RWPE1 (cell line): ENCODE results near the gene DCST1.
A peak's percentile ranks its signal among the peaks of the same experiment; 100 is the strongest.

Source experiments
- CTCF ChIA-PET: fragments of 350-600 bp; sonication (Branson Sonifier 250); formaldehyde crosslinking; extraction: SDS; loops from one replicate; lab custom pipeline; 2021; lab: Yijun Ruan, JAX
- POLR2A ChIA-PET: fragments of 400-600 bp; formaldehyde crosslinking; extraction: SDS; loops from one replicate; lab custom pipeline; 2020; ENCODE audit warnings: antibody characterized with exemption; ENCODE audit not compliant: low non-redundant PET; lab: Yijun Ruan, JAX
- DNase-seq: peaks from one replicate; pipeline ENCODE4 v3.0.0; 2012; ENCODE audit warnings: low spot score
- H3K27ac ChIP-seq: fragments of 450-650 bp; 2 replicates; pipeline ENCODE4 v1.5.1; 2017
- CTCF ChIP-seq: fragments of 450-650 bp; conservative IDR thresholded peaks from 2 replicates; pipeline ENCODE4 v1.5.1; 2017; ENCODE audit warnings: low read depth, mild to moderate bottlenecking

The DCST1 gene

DNA sequence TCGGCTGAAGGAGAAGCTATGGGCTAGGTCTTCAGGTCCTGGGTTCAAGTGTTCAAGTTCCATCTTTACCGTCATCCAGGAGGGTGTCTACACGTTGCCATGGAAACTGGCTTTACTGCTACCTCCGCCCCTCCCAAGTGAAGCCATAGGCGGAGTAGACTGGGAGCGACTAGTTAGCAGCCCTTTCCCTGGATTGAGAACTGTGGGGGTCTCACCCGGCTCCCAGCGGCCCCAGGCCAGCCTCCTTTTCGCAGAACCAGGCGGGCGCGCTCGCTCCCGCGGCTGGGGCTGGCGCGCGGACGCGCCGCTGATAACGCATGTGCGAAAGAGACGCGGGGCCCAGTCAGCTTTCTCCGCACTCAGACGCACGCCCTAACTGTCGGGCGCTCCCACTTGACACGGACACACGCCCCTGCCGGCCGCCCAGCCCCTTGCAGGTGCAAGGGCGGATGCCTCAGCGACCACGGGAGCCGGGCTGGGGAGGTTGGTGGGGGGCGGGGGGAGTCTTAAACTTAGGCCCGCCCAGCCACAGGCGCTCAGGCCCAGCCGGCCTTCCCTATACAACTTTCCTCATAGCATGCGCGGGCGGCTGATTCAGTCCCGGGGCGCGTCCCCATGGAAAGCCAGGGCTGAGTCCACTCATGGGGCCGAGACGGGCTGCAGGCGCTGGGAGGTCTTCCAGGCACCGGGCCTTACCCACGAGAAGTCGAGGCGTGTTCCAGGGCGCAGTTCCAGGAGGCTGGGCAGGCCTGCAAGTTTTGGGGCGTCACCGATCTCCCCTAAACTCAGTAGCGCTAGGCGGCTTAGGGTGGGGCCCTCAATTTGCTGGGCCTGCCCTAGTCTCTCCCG lies 37.3 kb downstream of the DCST1 start:
- ChIA-PET POLR2A (interaction anchor here (1.1 kb wide), 1 partner anchor 8 kb away, joined by 3 read pairs; the partner anchor contains the start of gene EFNA3), CTCF (interaction anchor here (0.6 to 1.9 kb wide), 5 partner anchors 9 to 91 kb away, joined by 3 to 6 read pairs (median 4); no protein-coding TSS in a partner anchor)
- peak; percentile 57 for DNase-seq
- peak; percentile 47 for TF ChIP-seq CTCF
- H3K27ac ChIP-seq: peak overlapping the region; percentile 85

DNA sequence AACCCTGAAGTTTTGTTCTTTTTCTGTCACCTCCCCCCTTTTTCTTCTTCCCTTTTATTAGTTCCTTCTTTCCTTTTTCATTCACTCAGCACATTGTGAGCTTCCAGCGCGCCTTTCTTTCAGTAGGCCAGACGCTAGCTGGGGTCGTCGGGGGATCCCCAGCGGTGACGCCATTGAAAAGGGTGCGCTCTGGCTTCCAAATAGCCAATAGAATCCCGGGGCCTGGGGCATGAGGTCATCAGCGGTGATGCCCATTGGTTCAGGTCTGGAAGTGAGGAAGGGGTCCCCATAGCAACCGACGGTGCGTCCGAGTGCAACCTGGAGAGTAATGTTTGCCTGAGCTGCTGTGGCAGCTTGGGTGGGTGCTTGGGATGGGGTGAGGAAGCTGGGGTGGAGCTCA lies 38.1 kb downstream of the DCST1 start:
- POLR2A ChIA-PET: no interaction called here
- CTCF ChIA-PET: interaction anchor here (0.6 to 1.2 kb wide), 4 partner anchors 11 to 465 kb away, joined by 3 to 4 read pairs (median 4); no protein-coding TSS in a partner anchor
- no peak for TF ChIP-seq CTCF
- no peak for DNase-seq
- H3K27ac ChIP-seq: peak overlapping the region; percentile 85

- DNase-seq: no peak
- no peak for TF ChIP-seq CTCF
- POLR2A ChIA-PET: no interaction called here
- CTCF ChIA-PET: interaction anchor here (0.9 to 1.2 kb wide), 4 partner anchors 12 to 27 kb away, joined by 3 to 4 read pairs (median 3); no protein-coding TSS in a partner anchor
- H3K27ac ChIP-seq: peak overlapping the region; percentile 85
Measured at GRCh38 chr1:155072531-155073289, 39.1 kb downstream of the DCST1 start.

- POLR2A ChIA-PET: no interaction called here
Measured at GRCh38 chr1:155073377-155074242, 40.0 kb downstream of the DCST1 start.

GRCh38 chr1:155075535-155075934 lies 41.9 kb downstream of the DCST1 start:
- no peak for DNase-seq
- CTCF ChIA-PET: interaction anchor here (0.9 kb wide), 1 partner anchor 10 kb away, joined by 4 read pairs; no protein-coding TSS in a partner anchor
- POLR2A ChIA-PET: no interaction called here
- TF ChIP-seq CTCF: no peak
- peak overlapping the region; percentile 10; the same call in 1 of the 2 replicates for H3K27ac ChIP-seq

More at GRCh38 chr1:155073377-155074242, 40.0 kb downstream of the DCST1 start:
- no peak for TF ChIP-seq CTCF
- no peak for DNase-seq
- CTCF ChIA-PET: interaction anchor here (1.1 kb wide), 1 partner anchor 12 kb away, joined by 3 read pairs; no protein-coding TSS in a partner anchor
- peak overlapping the region; percentile 82 for H3K27ac ChIP-seq
